Epithelial cell of esophagus (primary cell): ENCODE results near the gene PYGB.

Experiments
- DNase-seq: peaks from one replicate; pipeline ENCODE4 v3.0.0; 2010; ENCODE audit warnings: low read depth
- H3K4me3 ChIP-seq: 2 replicates; pipeline ENCODE4 v1.5.1; 2011; ENCODE audit warnings: mild to moderate bottlenecking, low read length, control low read depth
- CTCF ChIP-seq: IDR thresholded peaks from 2 replicates; pipeline ENCODE4 v1.5.1; 2011; ENCODE audit warnings: low read depth, mild to moderate bottlenecking, low read length, control low read depth, inconsistent platforms; ENCODE audit not compliant: insufficient read depth; ENCODE audit errors: missing control alignments

Gene PYGB

DNA sequence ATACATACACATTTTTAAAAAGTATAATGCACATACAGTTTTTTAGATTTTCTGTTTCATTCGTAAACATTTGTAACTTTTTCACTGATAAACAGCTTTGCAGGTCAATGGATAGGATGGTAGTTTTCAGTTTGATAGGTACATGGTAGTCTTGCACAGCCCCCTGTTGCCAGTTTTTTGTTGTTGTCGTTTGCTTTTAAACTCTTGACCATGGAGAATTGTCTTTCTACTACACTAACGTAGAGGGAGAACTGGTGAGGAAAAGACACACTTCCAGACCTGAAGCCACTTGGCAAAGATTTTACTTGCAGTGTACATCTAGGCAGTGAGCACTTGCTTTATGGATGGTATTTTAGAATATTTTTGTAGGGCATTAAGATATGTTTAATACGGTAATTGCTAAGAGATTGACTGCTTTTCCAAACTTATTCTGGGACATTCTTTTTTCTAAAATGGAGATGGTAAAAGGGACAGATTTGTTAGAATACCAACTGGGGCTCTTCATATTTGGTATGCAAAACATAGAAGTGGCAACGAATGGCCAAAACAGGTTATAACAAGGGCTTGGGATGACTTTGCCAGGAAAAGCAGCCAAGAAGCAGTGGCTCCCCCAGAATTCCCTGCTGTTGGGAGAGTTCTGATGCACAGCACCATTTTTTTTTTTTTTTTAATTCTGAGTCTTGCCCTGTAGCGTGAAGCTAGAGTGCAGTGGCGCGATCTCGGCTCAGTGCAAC lies 1.5 kb downstream of the PYGB start:
- peak; percentile 41 for DNase-seq
- no peak for TF ChIP-seq CTCF
- H3K4me3 ChIP-seq: peak overlapping the region; percentile 83

DNA sequence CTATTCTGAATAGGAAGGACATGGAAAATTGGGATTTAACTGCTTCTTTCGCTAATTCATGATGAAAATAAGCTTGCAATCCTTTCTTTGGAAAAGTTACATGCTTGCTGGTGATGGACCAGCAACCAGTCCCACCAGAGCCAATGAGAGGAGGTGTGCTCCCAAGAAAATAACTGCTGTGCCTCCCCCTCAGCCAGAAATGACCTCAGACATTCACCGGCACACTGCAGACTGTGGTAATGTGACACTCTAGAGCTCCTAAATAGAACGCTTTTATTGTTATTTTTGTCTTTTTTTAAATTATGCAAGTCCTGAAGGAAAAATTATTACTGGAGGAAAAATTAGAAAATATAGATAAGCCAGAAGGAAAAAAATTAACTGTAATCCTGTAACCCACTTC lies 2.6 kb downstream of the PYGB start:
- TF ChIP-seq CTCF: no peak
- H3K4me3 ChIP-seq: peak overlapping the region; percentile 83

DNA sequence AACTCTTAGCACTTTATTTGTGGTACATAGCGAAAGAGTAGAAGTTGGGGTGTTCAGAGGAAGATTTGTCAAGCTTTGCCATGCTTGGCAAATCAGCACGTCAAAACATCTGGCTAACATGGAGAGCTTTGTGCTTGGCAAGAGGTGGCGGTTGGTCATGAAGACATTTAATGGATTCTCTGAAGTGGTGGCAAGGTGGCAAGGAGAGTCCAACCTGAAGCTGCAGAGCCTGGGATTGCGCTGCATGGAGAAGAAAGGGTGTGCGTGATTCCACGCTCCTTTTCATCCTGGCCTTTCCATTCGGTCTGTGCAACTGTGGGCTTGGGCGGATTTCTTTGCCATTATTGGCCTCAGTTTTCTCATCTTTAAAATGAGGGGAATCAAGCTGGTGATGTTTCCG lies 3.1 kb downstream of the PYGB start:
- peak overlapping the region; percentile 83 for H3K4me3 ChIP-seq
- no peak for DNase-seq
- TF ChIP-seq CTCF: no peak

More for the DNA sequence above, 2.6 kb downstream of the PYGB start:
- peak; percentile 33 for DNase-seq

DNA sequence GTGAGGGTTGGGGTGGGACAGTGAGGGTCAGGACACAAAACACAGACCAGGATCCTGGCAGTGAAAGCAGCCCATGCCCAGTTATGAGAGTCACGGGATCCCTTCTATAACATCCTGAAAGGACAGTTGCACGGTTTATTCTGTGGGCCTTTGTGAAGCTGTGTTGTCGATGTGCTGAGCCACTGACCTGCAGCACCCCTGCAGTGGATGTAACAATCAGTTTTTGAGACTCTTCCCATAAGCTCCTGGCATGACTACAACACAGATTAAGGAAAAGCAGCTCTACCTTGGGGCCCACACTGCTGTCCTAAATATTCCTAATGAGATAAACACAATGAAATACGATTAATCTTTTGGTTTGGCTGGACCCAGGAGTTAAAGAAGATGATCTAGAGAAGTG lies 3.7 kb downstream of the PYGB start:
- H3K4me3 ChIP-seq: no peak overlapping the region
- DNase-seq: no peak
- TF ChIP-seq CTCF: no peak

- no peak for DNase-seq
- no peak overlapping the region for H3K4me3 ChIP-seq
- TF ChIP-seq CTCF: no peak
Measured at GRCh38 chr20:25252230-25252651, 4.4 kb downstream of the PYGB start.

GRCh38 chr20:25252686-25253421 lies 5.0 kb downstream of the PYGB start:
- TF ChIP-seq CTCF: no peak
- DNase-seq: no peak
- H3K4me3 ChIP-seq: no peak overlapping the region
